B cell (primary cell): ENCODE results near the gene NCK2. TPM values are rescaled to one million over a fixed set of nuclear protein-coding genes. Genes with fewer than 3 reads are reported as not detected.

Source experiments
- ATAC-seq: fragments of 200-7000 bp; cut with Tn5 transposase; one replicate; pipeline ENCODE4 v1.10.0; 2021; ENCODE audit warnings: low read depth, mild to moderate bottlenecking, moderate number of reproducible peaks, moderate library complexity
- CTCF ChIA-PET: fragments of 350-600 bp; sonication (Branson Sonifier 250); formaldehyde crosslinking; loops from one replicate; lab custom pipeline; 2021; ENCODE audit warnings: antibody characterized with exemption, inconsistent platforms; lab: Charles Lee
- POLR2A ChIA-PET: fragments of 350-600 bp; sonication (Branson Sonifier 250); formaldehyde crosslinking; loops from one replicate; lab custom pipeline; 2021; ENCODE audit warnings: antibody characterized with exemption; lab: Charles Lee
- DNase-seq: peaks from one replicate; pipeline ENCODE4 v3.0.0; 2013
- H2AFZ ChIP-seq: 2 replicates; pipeline ENCODE4 v1.6.1; 2012; ENCODE audit warnings: mild to moderate bottlenecking, low read depth, low read length; ENCODE audit not compliant: insufficient read depth, poor library complexity, severe bottlenecking
- H3K27ac ChIP-seq, 2 donors: 1 replicate in 1 of 2; 2 replicates in 1 of 2; pipeline ENCODE4 v1.5.1; 2012 to 2013; ENCODE audit warnings: low read length in 2 of 2, mild to moderate bottlenecking in 2 of 2, moderate library complexity in 1 of 2
- H3K27me3 ChIP-seq, 4 experiments: fragments of 200-600 bp in 1 of 4; sonication (generic) in 1 of 4; replicated peaks in 1 of 4; 1 replicate in 2 of 4; 2 replicates in 2 of 4; pipeline versions ENCODE4 v1.6.1 to v1.7.0; 2013 to 2016; ENCODE audit warnings: low read length in 3 of 4, mild to moderate bottlenecking in 2 of 4, mixed read lengths in 1 of 4, moderate library complexity in 1 of 4; ENCODE audit not compliant: insufficient read depth in 4 of 4, control insufficient read depth in 3 of 4; ENCODE audit errors: control extremely low read depth in 1 of 4
- H3K36me3 ChIP-seq, 2 experiments: replicated peaks in 1 of 2; 1 replicate in 1 of 2; 2 replicates in 1 of 2; pipeline versions ENCODE4 v1.6.1 to v1.7.1; 2013; ENCODE audit warnings: low read length in 1 of 2; ENCODE audit not compliant: insufficient read depth in 2 of 2, control insufficient read depth in 1 of 2; ENCODE audit errors: control extremely low read depth in 1 of 2, extremely low read depth in 1 of 2
- H3K4me1 ChIP-seq, 2 donors: fragments of 200-600 bp in 1 of 2; sonication (generic) in 1 of 2; 1 replicate in 1 of 2; 2 replicates in 1 of 2; pipeline versions ENCODE4 v1.5.1 to v1.6.1; 2013 to 2017; ENCODE audit warnings: low read length in 2 of 2; ENCODE audit not compliant: control insufficient read depth in 2 of 2, insufficient read depth in 2 of 2
- H3K4me2 ChIP-seq: replicated peaks from 2 replicates; pipeline ENCODE3; 2012; ENCODE audit warnings: mild to moderate bottlenecking, low read depth, low read length; ENCODE audit not compliant: poor library complexity, severe bottlenecking
- H3K4me3 ChIP-seq, 5 experiments: fragments of 200-600 bp in 1 of 5; sonication (generic) in 1 of 5; 1 replicate in 3 of 5; 2 replicates in 2 of 5; pipeline versions ENCODE4 v1.5.1 to v1.7.0; 2011 to 2016; ENCODE audit warnings: low read length in 4 of 5, mild to moderate bottlenecking in 4 of 5, low read depth in 2 of 5, control low read depth in 1 of 5, moderate library complexity in 1 of 5; ENCODE audit not compliant: insufficient read depth in 1 of 5; ENCODE audit errors: control extremely low read depth in 1 of 5, extremely low read depth in 1 of 5
- H3K79me2 ChIP-seq: fragments of 200-600 bp; sonication (generic); one replicate; pipeline ENCODE4 v1.6.0; 2016; ENCODE audit warnings: low read length; ENCODE audit not compliant: control insufficient read depth, insufficient read depth
- H3K9ac ChIP-seq: fragments of 200-600 bp; sonication (generic); 2 replicates; pipeline ENCODE4 v1.6.1; 2017; ENCODE audit warnings: mild to moderate bottlenecking, low read length, moderate library complexity
- H3K9me3 ChIP-seq, 3 donors: one replicate each; pipeline versions ENCODE4 v1.6.1 to v1.7.1; 2013; ENCODE audit warnings: low read length in 2 of 3; ENCODE audit not compliant: control insufficient read depth in 2 of 3, insufficient read depth in 1 of 3; ENCODE audit errors: control extremely low read depth in 1 of 3
- H4K20me1 ChIP-seq: 2 replicates; pipeline ENCODE4 v1.6.0; 2012; ENCODE audit warnings: mild to moderate bottlenecking, low read length; ENCODE audit not compliant: insufficient read depth, control insufficient read depth, poor library complexity, severe bottlenecking
- H3K27ac Mint-ChIP-seq: one replicate; pipeline ENCODE4 v1.8.0; 2021; ENCODE audit warnings: mixed read lengths
- H3K27me3 Mint-ChIP-seq: one replicate; pipeline ENCODE4 v1.8.0; 2021; ENCODE audit warnings: mixed read lengths
- H3K4me1 Mint-ChIP-seq: one replicate; pipeline ENCODE4 v1.8.0; 2021; ENCODE audit warnings: mixed read lengths
- H3K4me3 Mint-ChIP-seq: one replicate; pipeline ENCODE4 v1.8.0; 2021; ENCODE audit warnings: mixed read lengths
- H3K9me3 Mint-ChIP-seq: one replicate; pipeline ENCODE4 v1.8.0; 2022; ENCODE audit warnings: mixed read lengths; ENCODE audit not compliant: insufficient read depth
- CTCF ChIP-seq: fragments of 200-600 bp; IDR thresholded peaks from one replicate; pipeline ENCODE4 v1.8.0; 2022; ENCODE audit warnings: antibody characterized with exemption, mild to moderate bottlenecking
- EZH2 ChIP-seq: IDR thresholded peaks from 2 replicates; pipeline ENCODE4 v1.6.1; 2012; ENCODE audit warnings: borderline replicate concordance, low read depth, mild to moderate bottlenecking, moderate library complexity, low read length; ENCODE audit not compliant: insufficient read depth, poor library complexity, severe bottlenecking
- whole genome bisulfite sequencing: methylation state at CpG from one replicate; pipeline ENCODE4 v1.1.5; 2013; ENCODE audit warnings: missing lambda C conversion rate; ENCODE audit not compliant: insufficient coverage; 5-methylcytosine and 5-hydroxymethylcytosine counted together
- intact Hi-C: fragments of 100-400 bp; cut with micrococcal nuclease; formaldehyde crosslinking; loops from one replicate; pipeline ENCODE4 v1.10.0; 2022
- polyA plus RNA-seq: library from polyadenylated mRNA; depleted of rRNA; stranded (reverse); fragments of >200 nt; gene quantifications from 2 replicates; pipeline ENCODE4 v1.2.3, GENCODE V29; 2012
- total RNA-seq, 2 donors: library from RNA; stranded (reverse); fragments of 120-200 nt in 1 of 2; gene quantifications; 1 replicate in 1 of 2; 2 replicates in 1 of 2; pipeline versions ENCODE4 v1.2.3 to v1.2.4, GENCODE V29; 2013 to 2022

Gene NCK2
- total and polyA plus RNA-seq, 2 donors (not counting 1 experiment from before 2014, with no cell fraction given) = 64.2 to 72.3 TPM

DNA sequence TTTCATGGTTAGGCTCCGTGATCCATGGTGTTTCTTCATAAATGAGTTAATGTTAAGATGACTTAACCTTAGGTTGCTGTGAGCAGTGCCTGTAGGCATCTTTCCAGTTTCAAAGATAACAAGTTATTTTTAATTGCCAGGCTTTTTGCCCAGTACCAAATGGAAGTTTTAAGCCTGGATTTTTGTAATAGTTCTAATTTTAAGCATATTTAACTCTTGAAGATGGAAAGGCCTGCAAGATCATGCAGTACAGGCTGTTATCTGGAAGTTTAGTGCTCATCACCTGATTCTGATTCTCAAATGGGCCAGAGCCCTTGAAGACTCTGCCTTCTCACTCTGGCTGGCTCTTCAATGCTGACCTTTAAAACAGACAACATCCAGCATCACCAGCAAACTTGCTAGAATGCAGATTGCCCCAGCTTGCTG lies 141.3 kb downstream of the NCK2 start:
- Histone ChIP-seq H3K4me2 (no peak overlapping the region), H2AFZ (no peak overlapping the region), H3K27ac (peak overlapping the region in 1 of 2 donors; percentile 30), H3K9ac (peak overlapping the region; percentile 15), H4K20me1 (peaks cover 91% of the 10 kb centered on the region), H3K9me3 (peaks cover 0 to 23% (median 5%) of the 10 kb centered on the region in 3 donors), H3K79me2 (peaks cover 100% of the 10 kb centered on the region), H3K27me3 (no peaks in the 10 kb centered on the region), H3K4me1 (peaks cover 23 to 34% of the 10 kb centered on the region in 2 donors), H3K4me3 (no peak overlapping the region), H3K36me3 (peaks cover 13 to 39% of the 10 kb centered on the region in 2 experiments)
- no peak for ATAC-seq
- TF ChIP-seq CTCF = no peak
- no peak for TF ChIP-seq EZH2
- CTCF ChIA-PET = no interaction called here
- H3K27me3 Mint-ChIP-seq = no peaks in the 10 kb centered on the region
- H3K4me3 Mint-ChIP-seq = no peak overlapping the region
- peaks cover 7% of the 10 kb centered on the region for H3K9me3 Mint-ChIP-seq
- no CpG with 5 or more reads among the region's 1 CpG for WGBS
- H3K27ac Mint-ChIP-seq = no peak overlapping the region
- intact Hi-C loops = no loop called here
- POLR2A ChIA-PET = interaction anchor here (0.6 kb wide), 1 partner anchor 114 kb away, joined by 5 read pairs; no protein-coding TSS in a partner anchor
- no peak for DNase-seq
- peaks cover 53% of the 10 kb centered on the region for H3K4me1 Mint-ChIP-seq

DNA sequence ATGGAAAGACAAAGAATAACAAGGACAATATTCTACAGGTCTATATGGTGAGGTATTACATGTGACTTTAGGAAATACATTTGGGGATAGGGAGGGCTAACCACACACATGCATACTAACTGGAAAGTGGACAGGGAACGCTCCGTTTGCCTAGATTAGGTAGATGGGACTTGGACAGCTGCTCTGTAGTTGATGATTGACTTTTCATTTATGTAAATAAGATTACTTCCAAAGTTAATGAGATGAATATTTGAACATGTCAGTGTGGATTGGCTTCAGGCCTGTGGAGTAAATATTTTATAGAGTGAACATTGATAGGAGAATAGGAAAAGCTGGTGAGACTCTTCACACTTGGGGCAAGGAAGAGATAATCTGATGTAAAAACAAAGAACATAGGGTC lies 142.0 kb downstream of the NCK2 start:
- ChIA-PET CTCF (interaction anchor here (1.1 kb wide), 1 partner anchor 141 kb away, joined by 3 read pairs; no protein-coding TSS in a partner anchor), POLR2A (no interaction called here)
- Histone ChIP-seq H3K27ac (peak overlapping the region in 1 of 2 donors; percentile 58), H3K4me3 (no peak overlapping the region), H4K20me1 (peaks cover 88% of the 10 kb centered on the region), H3K9ac (no peak overlapping the region), H3K4me2 (no peak overlapping the region), H3K79me2 (peaks cover 100% of the 10 kb centered on the region), H3K27me3 (no peaks in the 10 kb centered on the region), H3K9me3 (peaks cover 0 to 17% (median 5%) of the 10 kb centered on the region in 3 donors), H3K36me3 (peaks cover 13 to 33% of the 10 kb centered on the region in 2 experiments), H3K4me1 (peaks cover 23 to 34% of the 10 kb centered on the region in 2 donors), H2AFZ (no peak overlapping the region)
- no peaks in the 10 kb centered on the region for H3K27me3 Mint-ChIP-seq
- no CpG with 5 or more reads among the region's 2 CpGs for WGBS
- TF ChIP-seq EZH2 = no peak
- TF ChIP-seq CTCF = no peak
- peaks cover 55% of the 10 kb centered on the region for H3K4me1 Mint-ChIP-seq
- H3K27ac Mint-ChIP-seq = no peak overlapping the region
- H3K9me3 Mint-ChIP-seq = peaks cover 7% of the 10 kb centered on the region
- DNase-seq = no peak
- ATAC-seq = no peak
- H3K4me3 Mint-ChIP-seq = no peak overlapping the region
- intact Hi-C loops = no loop called here
